ENCODE measurements around the gene OCIAD2.
"Not testable (repeated sequence)": the region's sequence is repeated elsewhere in the genome, so short reads cannot be mapped to it uniquely, and the experiment has no call there.

The OCIAD2 gene

DNA sequence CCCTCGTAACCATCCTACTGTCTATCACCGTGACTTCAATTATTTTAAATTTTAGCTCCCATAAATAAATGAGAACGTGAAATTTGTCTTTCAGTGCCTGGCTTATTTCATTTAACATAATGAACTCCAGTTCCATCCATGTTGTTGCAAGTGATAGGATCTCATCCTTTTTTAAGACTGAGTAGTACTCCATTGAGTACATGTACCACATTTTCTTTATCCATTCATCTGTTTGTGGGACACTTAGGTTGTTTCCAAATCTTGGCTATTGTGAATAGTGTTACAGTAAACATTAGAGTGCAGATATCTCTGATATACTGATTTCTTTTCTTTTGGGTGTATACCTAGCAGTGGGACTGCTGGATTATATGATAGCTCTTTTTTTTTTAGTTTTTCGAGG is 42.8 kb downstream of the OCIAD2 start:
- no peak for TF ChIP-seq Cebpa-rat (IDR thresholded peaks at IDR 0.05)
- H3K27ac ChIP-seq = no peak overlapping the region
- 0 out of 2 replicates have a peak, but pooled peaks cover 11% of the 10 kb centered on the region for H3K9me3 ChIP-seq
- peaks cover 26% of the 10 kb centered on the region for H3K36me3 ChIP-seq
- H3K27me3 ChIP-seq = no peaks in the 10 kb centered on the region
- no peak overlapping the region for H3K4me3 ChIP-seq
- H3K9ac ChIP-seq = no peak overlapping the region
- H3K4me1 ChIP-seq = no peaks in the 10 kb centered on the region
- no peak overlapping the region for H3K4me2 ChIP-seq
- H4K20me1 ChIP-seq = no peaks in the 10 kb centered on the region

DNA sequence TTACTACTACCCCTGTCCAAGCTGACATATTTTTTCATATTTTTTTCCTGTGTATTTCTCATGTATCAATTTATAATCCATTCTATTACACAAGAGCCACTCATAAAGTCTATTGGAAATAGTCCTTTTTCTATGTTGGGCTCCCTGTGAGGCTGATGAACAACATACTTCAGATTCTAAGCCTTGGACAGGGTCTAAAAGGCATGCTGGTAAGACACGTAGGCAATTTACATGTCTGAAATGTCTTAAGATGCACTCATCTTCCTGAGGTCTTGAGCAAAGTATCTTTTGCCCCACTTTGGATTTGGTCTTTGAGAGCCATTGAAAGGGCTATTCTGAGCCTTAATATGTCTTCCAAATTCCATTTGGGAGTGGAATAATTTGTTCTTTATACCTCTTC is 43.9 kb downstream of the OCIAD2 start:
- H3K4me1 ChIP-seq = no peaks in the 10 kb centered on the region
- TF ChIP-seq Cebpa-rat (IDR thresholded peaks at IDR 0.05) = no peak
- no peak overlapping the region for H3K4me2 ChIP-seq
- H3K4me3 ChIP-seq = no peak overlapping the region
- H4K20me1 ChIP-seq = no peaks in the 10 kb centered on the region
- no peak overlapping the region for H3K9ac ChIP-seq
- H3K36me3 ChIP-seq = peaks cover 35% of the 10 kb centered on the region
- H3K27ac ChIP-seq = no peak overlapping the region
- H3K27me3 ChIP-seq = no peaks in the 10 kb centered on the region
- H3K9me3 ChIP-seq = 0 out of 2 replicates have a peak, but pooled peaks cover 11% of the 10 kb centered on the region

DNA sequence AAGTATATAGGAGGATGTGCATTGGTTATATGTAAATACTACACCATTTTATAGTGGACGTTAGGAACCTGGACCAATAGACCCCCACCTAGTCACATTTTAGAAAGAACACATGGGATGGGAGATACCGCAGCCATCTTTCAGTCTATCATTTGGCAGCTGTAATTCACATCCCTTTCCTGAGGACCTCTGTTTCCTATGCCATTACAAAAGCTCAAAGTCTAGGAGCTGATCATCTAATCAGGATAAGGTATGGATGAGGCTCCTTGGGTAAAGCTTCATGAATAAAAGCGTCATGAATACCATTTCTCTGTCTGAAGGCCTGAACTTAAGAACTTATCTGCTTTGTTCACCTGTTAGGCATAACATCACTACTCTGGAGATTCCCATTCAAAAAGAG is 44.5 kb downstream of the OCIAD2 start:
- Histone ChIP-seq H3K9ac (no peak overlapping the region), H3K27me3 (no peaks in the 10 kb centered on the region), H3K36me3 (peaks cover 41% of the 10 kb centered on the region), H3K4me1 (no peaks in the 10 kb centered on the region), H3K4me3 (no peak overlapping the region), H4K20me1 (no peaks in the 10 kb centered on the region), H3K27ac (no peak overlapping the region), H3K4me2 (no peak overlapping the region), H3K9me3 (0 out of 2 replicates have a peak, but pooled peaks cover 11% of the 10 kb centered on the region)
- TF ChIP-seq Cebpa-rat (IDR thresholded peaks at IDR 0.05) = no peak

DNA sequence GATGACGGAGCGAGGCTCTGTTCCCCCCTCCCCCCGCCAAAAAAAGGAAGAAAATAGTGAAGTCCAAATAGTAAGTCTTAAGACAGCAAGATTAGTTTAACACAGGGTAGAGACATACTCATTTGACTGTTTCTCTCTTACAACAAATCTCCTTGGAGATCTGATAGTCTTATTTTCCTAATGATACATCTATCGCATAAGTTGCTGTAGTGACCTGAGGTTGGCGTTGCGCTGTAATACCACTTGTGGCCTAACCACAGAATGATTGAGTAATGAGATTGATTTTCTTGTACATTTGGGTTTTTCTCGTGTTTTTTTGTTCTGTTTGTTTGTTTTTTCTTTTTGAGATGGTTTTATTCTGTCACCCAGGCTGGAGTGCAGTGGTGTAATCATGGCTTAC is 48.4 kb downstream of the OCIAD2 start:
- no peak overlapping the region for H3K4me2 ChIP-seq
- no peaks in the 10 kb centered on the region for H3K27me3 ChIP-seq
- H3K36me3 ChIP-seq = peaks cover 74% of the 10 kb centered on the region
- no peak overlapping the region for H3K4me3 ChIP-seq
- no peaks in the 10 kb centered on the region for H4K20me1 ChIP-seq
- H3K9me3 ChIP-seq = no peaks in the 10 kb centered on the region
- no peak overlapping the region for H3K27ac ChIP-seq
- H3K4me1 ChIP-seq = no peaks in the 10 kb centered on the region
- no peak for TF ChIP-seq Cebpa-rat (IDR thresholded peaks at IDR 0.05)
- no peak overlapping the region for H3K9ac ChIP-seq

DNA sequence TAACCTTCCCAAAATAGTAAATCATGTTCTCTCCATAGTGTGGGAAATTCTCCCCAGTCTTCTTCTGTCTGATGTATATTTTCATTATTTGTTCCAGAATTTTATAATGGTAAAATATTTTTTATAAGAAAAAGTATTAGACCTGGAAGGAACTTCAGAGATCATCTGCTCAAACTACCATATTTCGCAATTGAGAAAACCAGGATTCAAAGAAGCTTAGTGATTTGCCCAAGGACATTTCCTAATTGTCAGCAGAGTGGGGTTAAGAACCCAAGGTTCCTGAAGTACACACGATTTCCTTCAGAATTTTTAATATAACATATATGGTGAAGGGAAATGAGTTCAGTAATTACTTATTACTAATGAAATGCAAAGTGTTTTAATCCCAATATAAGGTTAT is 51.6 kb downstream of the OCIAD2 start:
- H3K27ac ChIP-seq = no peak overlapping the region
- no peak overlapping the region for H3K9ac ChIP-seq
- peaks cover 6% of the 10 kb centered on the region; the same call in 1 of the 2 replicates for H4K20me1 ChIP-seq
- no peaks in the 10 kb centered on the region for H3K4me1 ChIP-seq
- no peaks in the 10 kb centered on the region for H3K9me3 ChIP-seq
- H3K27me3 ChIP-seq = no peaks in the 10 kb centered on the region
- TF ChIP-seq Cebpa-rat (IDR thresholded peaks at IDR 0.05) = no peak; the same call in 1 of the 2 replicates
- peaks cover 83% of the 10 kb centered on the region for H3K36me3 ChIP-seq
- no peak overlapping the region for H3K4me2 ChIP-seq
- H3K4me3 ChIP-seq = no peak overlapping the region

DNA sequence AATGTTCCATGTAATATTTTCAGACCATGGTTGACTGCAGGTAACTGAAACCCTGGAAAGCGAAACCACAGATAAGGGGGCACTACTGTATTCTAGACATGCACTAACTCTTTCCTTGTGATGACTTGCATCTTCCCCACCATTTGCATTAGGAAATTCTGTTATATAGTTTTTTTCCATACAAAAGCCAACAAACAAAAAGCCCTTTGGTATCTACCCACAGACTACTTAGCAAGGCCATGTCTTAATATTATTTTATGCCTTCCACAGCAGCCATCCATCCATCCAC is 52.2 kb downstream of the OCIAD2 start:
- H3K36me3 ChIP-seq = peaks cover 81% of the 10 kb centered on the region
- no peaks in the 10 kb centered on the region for H3K4me1 ChIP-seq
- H3K9ac ChIP-seq = no peak overlapping the region
- H3K27ac ChIP-seq = no peak overlapping the region
- no peak for TF ChIP-seq Cebpa-rat (IDR thresholded peaks at IDR 0.05)
- H3K4me2 ChIP-seq = no peak overlapping the region
- peaks cover 6% of the 10 kb centered on the region; the same call in 1 of the 2 replicates for H4K20me1 ChIP-seq
- H3K9me3 ChIP-seq = no peaks in the 10 kb centered on the region
- H3K4me3 ChIP-seq = no peak overlapping the region
- H3K27me3 ChIP-seq = no peaks in the 10 kb centered on the region

DNA sequence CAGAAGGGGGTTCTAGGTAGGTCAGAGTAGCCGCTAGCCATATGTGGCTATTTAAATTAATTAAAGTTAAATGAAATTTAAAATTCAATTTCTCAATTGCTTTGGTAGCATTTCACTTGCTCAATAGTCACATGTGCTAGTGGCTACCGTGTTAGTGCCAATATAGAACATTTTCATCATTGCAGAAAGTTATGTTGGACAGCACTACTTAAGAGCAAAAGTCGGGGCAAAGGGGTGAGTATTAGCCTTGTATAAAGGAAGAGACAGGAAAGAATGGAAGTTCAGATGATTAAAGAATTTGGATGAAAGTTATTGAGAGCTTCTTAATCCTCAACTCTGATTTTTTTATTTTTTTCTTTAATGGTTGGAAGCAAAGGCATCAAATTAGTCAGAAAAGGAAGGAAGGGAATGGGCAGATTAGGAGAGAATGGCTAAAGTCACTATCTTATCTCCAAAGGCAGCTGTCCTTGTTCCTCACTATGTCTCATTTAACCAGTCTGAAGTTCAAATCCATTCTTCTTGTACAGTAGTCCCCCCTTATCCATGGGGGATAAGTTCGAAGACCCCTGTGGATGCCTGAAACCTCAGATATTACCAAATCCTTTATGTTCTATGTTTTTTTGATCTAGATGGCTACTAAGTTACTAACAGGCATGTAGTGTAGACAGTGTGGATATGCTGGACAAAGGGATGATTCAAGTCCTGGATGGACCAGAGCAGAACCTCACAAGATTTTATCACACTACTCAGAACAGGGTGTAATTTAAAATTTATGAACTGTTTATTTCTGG is 52.8 kb downstream of the OCIAD2 start:
- no peak for TF ChIP-seq Cebpa-rat (IDR thresholded peaks at IDR 0.05)
- no peak overlapping the region for H3K4me2 ChIP-seq
- peaks cover 86% of the 10 kb centered on the region for H3K36me3 ChIP-seq
- H3K27ac ChIP-seq = no peak overlapping the region
- no peak overlapping the region for H3K9ac ChIP-seq
- no peaks in the 10 kb centered on the region for H3K9me3 ChIP-seq
- peaks cover 6% of the 10 kb centered on the region; the same call in 1 of the 2 replicates for H4K20me1 ChIP-seq
- no peaks in the 10 kb centered on the region for H3K4me1 ChIP-seq
- H3K4me3 ChIP-seq = no peak overlapping the region
- no peaks in the 10 kb centered on the region for H3K27me3 ChIP-seq

DNA sequence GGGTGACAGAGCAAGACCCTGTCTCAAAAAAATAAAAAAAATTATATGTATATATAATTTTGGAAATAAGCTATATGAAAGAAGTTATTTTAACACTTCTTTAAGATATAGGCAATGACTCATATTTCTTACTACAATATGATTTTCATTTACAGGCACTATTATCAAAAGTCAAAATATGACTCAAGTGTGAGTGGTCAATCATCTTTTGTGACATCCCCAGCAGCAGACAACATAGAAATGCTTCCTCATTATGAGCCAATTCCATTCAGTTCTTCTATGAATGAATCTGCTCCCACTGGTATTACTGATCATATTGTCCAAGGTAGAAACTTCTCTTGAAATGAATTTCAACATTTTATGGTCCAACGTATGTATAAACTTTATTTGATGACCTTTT is 54.9 kb downstream of the OCIAD2 start:
- TF ChIP-seq Cebpa-rat (IDR thresholded peaks at IDR 0.05) = no peak
- H3K27ac ChIP-seq = no peak overlapping the region
- H3K4me1 ChIP-seq = no peaks in the 10 kb centered on the region
- peaks cover 85% of the 10 kb centered on the region for H3K36me3 ChIP-seq
- no peaks in the 10 kb centered on the region for H3K9me3 ChIP-seq
- no peak overlapping the region for H3K4me3 ChIP-seq
- no peak overlapping the region for H3K4me2 ChIP-seq
- H4K20me1 ChIP-seq = peaks cover 13% of the 10 kb centered on the region; the same call in 1 of the 2 replicates
- H3K27me3 ChIP-seq = no peaks in the 10 kb centered on the region
- no peak overlapping the region for H3K9ac ChIP-seq

DNA sequence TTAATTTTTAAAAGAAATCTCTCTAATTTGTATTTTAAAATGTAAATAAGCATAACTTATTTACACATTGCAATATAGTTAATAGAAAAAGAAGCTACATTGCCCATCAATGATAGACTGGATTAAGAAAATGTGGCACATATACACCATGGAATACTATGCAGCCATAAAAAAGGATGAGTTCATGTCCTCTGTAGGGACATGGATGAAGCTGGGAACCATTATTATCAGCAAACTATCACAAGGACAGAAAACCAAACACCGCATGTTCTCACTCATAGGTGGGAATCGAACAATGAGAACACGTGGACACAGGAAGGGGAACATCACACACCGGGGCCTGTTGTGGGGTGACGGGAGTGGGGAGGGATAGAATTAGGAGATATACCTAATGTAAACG is 57.8 kb downstream of the OCIAD2 start:
- not testable (repeated sequence) for H3K27me3 ChIP-seq, H3K9me3 ChIP-seq, H3K4me2 ChIP-seq, H3K9ac ChIP-seq, H3K27ac ChIP-seq, H3K4me1 ChIP-seq, H3K4me3 ChIP-seq
- Histone ChIP-seq H3K36me3 (peaks cover 90% of the 10 kb centered on the region), H4K20me1 (peaks cover 13% of the 10 kb centered on the region; the same call in 1 of the 2 replicates)

DNA sequence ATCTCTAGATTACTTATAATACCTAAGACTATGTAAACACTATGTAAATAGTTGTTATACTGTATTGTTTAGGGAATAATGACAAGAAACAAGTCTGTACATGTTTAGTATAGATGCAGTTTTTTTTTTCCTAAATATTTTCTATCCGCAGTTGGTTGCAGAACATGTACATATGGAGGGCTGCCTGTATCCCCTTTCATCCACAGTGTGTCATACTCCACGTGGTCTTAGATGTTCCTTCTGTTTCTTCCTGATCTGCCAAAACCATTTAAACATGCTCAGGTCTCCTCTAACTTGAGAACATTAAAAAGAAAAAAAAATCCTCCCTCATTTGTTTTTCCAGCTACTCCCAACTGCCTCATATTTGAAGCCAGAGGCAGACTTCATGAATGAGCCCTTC is 61.7 kb downstream of the OCIAD2 start:
- Histone ChIP-seq H3K4me2 (no peak overlapping the region), H3K9ac (no peak overlapping the region), H3K36me3 (peaks cover 89% of the 10 kb centered on the region), H3K4me3 (no peak overlapping the region), H3K4me1 (no peaks in the 10 kb centered on the region), H4K20me1 (peaks cover 23% of the 10 kb centered on the region), H3K27me3 (no peaks in the 10 kb centered on the region), H3K9me3 (no peaks in the 10 kb centered on the region), H3K27ac (no peak overlapping the region)
- TF ChIP-seq Cebpa-rat (IDR thresholded peaks at IDR 0.05) = no peak

Measured in BLaER1 (cell line).